Cardiac atrium fibroblast (primary cell): Measurements from ENCODE around the gene METTL6. TPM values are rescaled to one million over a fixed set of nuclear protein-coding genes. Genes with fewer than 3 reads are reported as not detected.

Experiments used
- total RNA-seq: library from RNA; depleted of rRNA; stranded (reverse); fragments of >200 nt; gene quantifications from 2 replicates; pipeline ENCODE4 v1.2.3, GENCODE V29; 2015

METTL6 gene
- 16.1 and 25.3 TPM in 2 replicates for total RNA-seq

DNA sequence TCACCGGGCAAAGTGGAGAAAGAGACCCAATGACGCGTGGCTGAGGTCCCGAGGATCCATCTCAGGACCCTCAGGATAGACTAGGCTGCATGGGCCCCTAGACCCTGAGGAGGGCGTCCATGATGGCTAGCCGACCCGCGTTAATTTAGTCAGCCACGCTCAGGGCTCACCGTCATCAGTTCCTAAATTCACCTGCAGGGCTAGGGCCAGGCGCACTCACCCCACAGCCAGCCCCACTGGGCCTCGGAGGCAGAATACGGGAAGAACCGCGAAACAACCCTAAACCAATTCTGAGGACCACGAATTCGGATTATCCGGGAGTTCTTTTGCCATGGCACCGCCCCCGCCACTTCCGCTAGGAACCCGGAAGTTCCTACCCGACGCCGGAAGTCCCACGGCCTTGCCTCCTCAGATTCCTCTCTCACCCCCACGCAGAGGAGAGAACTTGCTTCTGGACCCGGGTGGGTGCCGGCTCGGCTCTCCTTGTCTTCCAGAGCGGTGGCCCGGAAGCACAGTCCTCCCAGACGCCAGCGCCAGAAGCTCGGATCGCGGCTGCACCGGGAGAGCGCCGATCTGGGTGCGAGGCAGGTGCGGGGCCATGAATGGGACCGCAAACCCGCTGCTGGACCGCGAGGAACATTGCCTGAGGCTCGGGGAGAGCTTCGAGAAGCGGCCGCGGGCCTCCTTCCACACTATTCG is at the start of gene METTL6, which contains the start of gene EAF1:
TSS of gene METTL6 (minus strand) at position 363 of the 699 bp plus-strand sequence. CDS start 1,033 bp downstream, outside the sequence.
TSS of gene EAF1 (plus strand) at position 417 of the 699 bp plus-strand sequence. CDS start at position 599, 182 bp downstream.

Other genes starting within 250 kb of the METTL6 start
- 21.8 and 29.2 TPM in 2 replicates for gene CAPN7, start 221.3 kb downstream of the METTL6 start, total RNA-seq
- 11.6 and 23.8 TPM in 2 replicates for gene SH3BP5, start 95.0 kb downstream of the METTL6 start, total RNA-seq
- 8.5 and 15.6 TPM in 2 replicates for gene EAF1, start 54 bp upstream of the METTL6 start, total RNA-seq
- gene COLQ, start 94.2 kb upstream of the METTL6 start, total RNA-seq, result 0.36 and 1.3 TPM in 2 replicates
- gene HACL1, start 174.0 kb upstream of the METTL6 start, total RNA-seq, result 10.5 and 14.3 TPM in 2 replicates
- gene BTD, start 174.2 kb upstream of the METTL6 start, total RNA-seq, result 19.0 and 35.3 TPM in 2 replicates